HPDE6-E6E7 (cell line): ENCODE results near the gene IPCEF1.
"Not testable (repeated sequence)": the region's sequence is repeated elsewhere in the genome, so short reads cannot be mapped to it uniquely, and the experiment has no call there.

ENCODE experiments used
- DNase-seq: peaks from one replicate; pipeline ENCODE4 v3.0.0; 2011; ENCODE audit warnings: missing footprints; ENCODE audit errors: extremely low spot score

The IPCEF1 gene

GRCh38 chr6:154331750-154332149 is 24.9 kb downstream of the IPCEF1 start:
- no peak for DNase-seq

DNA sequence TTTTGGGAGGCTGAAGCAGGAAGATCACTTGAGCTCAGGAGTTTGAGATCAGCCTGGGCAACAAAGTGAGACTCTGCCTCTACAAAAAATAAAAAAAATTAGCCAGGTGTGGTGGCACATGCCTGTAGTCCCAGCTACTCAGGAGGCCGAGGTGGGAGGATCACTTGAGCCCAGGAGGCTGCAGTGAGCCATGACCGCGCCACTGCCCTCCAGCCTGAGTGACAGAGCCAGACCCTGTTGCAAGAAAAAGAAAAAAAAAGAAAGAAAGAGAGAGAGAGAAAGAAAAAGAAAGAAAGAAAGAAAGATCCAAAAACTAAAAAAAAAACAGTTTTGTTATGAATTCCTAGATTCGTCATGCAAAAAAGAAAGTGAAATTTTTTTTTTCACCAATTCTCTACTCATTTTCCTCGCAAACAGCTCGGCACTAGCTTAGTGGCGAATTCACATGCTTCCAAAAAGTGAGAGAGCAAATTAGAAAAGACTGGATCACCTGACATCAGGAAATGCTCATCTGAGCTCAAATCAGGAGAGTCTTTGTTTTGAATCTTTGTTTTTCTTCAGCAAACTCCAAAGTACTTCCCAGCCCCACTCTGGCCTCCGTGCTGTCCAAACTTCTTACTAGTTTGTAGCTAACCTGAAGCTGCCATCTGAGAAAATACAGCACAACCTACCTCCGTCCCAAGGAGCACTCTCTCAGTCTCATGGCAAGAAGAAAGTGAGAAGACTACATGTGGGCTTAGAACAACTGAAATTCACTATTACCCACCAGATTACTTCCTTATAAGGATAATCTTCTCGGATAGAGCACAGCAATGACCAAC is 27.0 kb downstream of the IPCEF1 start:
- DNase-seq, result no peak

DNA sequence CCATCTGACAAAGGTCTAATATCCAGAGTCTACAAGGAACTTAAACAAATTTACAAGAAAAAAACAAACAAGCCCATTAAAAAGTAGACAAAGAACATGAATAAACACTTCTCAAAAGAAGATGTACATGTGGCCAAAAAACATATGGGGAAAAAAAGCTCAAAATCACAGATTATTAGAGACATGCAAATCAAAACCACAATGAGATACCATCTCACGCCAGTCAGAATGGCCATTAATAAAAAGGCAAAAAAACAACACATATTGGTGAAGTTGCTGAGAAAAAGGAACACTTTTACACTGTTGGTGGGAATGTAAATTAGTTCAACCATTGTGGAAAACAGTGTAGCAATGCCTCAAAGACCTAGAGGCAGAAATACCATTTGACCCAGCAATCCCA is 29.3 kb downstream of the IPCEF1 start:
- not testable (repeated sequence) for DNase-seq

- DNase-seq, result no peak
Observed at GRCh38 chr6:154325142-154325541, 31.5 kb downstream of the IPCEF1 start.

GRCh38 chr6:154320181-154320580 is 36.4 kb downstream of the IPCEF1 start:
- no peak for DNase-seq

DNA sequence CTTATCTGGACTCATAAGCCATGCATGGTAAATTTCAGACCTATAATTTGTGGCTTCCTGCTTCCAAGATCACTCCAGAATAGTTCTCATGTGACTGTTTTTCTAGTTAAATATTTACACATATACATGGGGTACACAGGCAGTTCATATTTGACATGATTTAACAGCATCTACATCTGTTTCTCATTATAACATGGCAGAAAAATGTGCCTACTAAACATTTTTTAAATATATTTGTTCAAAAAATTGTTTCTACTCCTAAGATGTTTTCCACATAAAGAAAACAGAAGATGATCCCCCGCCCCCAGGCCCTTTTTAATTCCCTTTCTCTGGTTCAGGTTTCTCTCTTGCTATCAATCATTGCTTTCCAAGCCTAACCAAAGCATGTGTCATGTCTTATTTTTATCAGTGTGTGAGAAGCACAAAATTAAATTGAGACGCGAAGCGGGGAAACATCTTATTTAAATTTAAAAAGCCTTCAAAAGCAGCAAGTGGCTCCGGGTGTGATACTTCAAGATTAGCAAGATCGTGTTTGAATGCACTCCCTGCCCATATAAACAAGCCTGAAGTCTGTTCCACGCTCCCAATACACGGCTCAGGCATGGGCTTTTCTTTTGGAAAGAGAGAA is 37.3 kb downstream of the IPCEF1 start:
- no peak for DNase-seq

DNA sequence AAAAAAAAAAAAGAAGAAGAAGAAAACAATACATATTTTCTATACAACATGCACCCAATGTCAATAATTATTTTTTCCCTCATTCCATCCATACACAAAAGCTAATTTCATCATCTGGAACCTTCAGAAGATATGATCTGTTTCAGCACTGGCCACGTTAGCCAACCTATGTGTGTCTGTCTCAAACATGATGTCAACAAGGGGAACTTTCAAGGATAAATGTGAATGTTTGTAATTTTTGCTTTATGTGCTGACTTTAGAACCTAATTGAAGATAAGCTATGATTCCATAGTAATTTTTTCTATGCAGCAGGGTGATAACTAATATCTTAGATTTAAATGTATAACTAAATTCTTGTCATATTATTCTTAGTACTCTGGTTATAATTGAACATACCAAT is 37.9 kb downstream of the IPCEF1 start:
- DNase-seq, result no peak

DNA sequence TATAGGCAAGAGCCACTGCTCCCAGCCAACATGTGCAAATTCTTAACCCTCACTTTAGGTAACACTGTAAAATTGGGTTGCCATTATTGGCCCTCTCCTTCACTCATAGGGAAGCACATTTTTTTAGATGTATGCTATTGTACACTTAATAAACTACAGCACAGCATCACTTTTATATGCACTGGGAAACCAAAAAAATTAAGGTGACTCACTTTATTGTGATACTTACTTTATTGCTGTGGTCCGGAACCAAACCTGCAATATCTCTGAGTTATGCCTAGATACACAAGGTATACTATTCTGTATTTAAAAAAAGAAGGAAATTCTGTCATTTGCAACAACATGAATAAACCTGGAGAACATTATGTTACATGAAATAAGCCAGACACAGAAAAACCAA is 40.5 kb downstream of the IPCEF1 start:
- no peak for DNase-seq

GRCh38 chr6:154314084-154314483 is 42.5 kb downstream of the IPCEF1 start:
- no peak for DNase-seq

GRCh38 chr6:154308986-154309385 is 47.6 kb downstream of the IPCEF1 start:
- no peak for DNase-seq

DNA sequence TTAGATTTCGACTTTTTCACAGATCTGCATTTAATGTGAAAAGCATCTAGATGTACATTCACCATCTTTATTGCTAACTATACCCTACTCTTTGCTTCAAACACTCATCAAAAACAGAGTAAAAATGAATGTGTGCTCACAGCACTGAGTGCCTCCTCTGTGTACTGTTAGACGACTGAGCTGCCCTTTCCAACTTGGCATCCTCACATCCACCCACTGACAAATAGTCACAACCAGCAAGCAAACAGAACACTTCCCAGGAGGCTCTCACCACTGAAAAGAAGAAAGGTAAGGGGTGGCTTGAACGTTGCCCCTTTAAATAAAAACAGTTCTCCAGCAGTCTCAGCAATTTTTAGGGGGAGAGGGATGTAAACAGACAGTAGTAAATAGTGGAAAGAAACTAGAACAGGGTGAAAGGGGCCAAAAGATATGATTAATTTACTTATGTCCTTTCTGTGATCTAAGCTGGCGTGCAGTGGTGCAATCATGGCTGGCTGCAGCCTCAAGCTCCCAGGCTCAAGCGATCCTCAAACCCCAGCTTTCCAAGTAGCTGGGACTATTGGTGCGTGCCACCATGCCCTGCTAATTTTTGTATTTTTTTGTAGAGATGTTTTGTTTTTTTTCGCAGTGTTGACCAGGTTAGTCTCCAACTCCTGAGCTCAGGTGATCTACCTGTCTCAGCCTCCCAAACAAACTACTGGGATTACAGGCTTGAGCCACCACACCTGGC is 48.7 kb downstream of the IPCEF1 start:
- DNase-seq, result no peak

- DNase-seq, result not testable (repeated sequence)
Observed at GRCh38 chr6:154307147-154307546, 49.5 kb downstream of the IPCEF1 start.

GRCh38 chr6:154306696-154307095 is 49.9 kb downstream of the IPCEF1 start:
- no peak for DNase-seq

DNA sequence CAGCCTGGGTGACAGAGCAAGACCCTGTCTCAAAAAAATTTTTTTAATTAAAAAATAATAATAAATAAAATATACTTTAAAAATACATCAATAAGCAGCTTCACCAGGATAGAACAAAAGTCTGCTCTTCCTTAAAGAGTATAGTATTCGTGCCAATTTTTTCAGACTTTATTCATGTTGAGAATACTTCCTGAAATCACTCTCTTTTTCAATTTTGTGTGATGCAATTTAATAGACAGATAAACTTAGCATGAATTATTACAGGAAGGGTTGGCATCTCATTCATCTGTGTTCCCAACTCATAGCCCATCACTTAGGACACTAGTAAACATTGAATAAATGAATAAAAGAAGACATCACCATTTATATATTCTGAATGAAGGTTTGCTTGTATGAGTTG is 52.4 kb downstream of the IPCEF1 start:
- no peak for DNase-seq

- not testable (repeated sequence) for DNase-seq
Observed at GRCh38 chr6:154303642-154304041, 53.0 kb downstream of the IPCEF1 start.

- DNase-seq, result no peak
Observed at GRCh38 chr6:154301839-154302752, 54.5 kb downstream of the IPCEF1 start.

GRCh38 chr6:154301086-154301625 is 55.4 kb downstream of the IPCEF1 start:
- no peak for DNase-seq

- DNase-seq, result peak; percentile 22
Observed at GRCh38 chr6:154298297-154298696, 58.3 kb downstream of the IPCEF1 start.

DNA sequence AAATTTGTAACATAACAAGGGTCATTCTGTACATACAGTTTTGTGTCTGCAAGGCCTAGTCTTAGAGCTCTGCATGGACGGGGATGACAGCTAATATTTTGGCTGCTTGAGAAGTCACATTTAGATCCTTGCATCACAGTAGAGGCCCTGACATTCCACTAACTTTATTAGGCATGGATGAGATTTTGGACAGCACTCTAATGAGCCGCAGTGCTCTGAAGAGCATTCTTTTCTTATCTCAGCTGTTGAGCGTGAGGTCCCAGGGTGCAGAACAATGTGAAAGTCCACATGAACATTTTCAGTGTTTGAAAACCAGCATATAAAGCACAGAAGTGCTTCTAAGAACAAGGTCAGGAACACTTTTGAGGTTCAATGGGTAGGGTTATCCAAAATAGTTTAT is 58.9 kb downstream of the IPCEF1 start:
- DNase-seq, result no peak

GRCh38 chr6:154297210-154297609 is 59.4 kb downstream of the IPCEF1 start:
- no peak for DNase-seq

- DNase-seq, result no peak
Observed at GRCh38 chr6:154295733-154296132, 60.9 kb downstream of the IPCEF1 start.
